Psoas muscle (tissue), 8 donors: ENCODE measurements around the gene SRXN1. TPM values are rescaled to one million over a fixed set of nuclear protein-coding genes. Genes with fewer than 3 reads are reported as not detected.

ENCODE experiments used
- ATAC-seq, 4 donors: fragments of 200-7000 bp; cut with Tn5 transposase; one replicate each; pipeline ENCODE4 v1.9.1; 2020; ENCODE audit warnings: moderate library complexity in 3 of 4, mild to moderate bottlenecking in 2 of 4
- DNase-seq, 2 donors: peaks; one replicate each; pipeline ENCODE4 v3.0.0-alpha.2; 2020
- H3K27ac ChIP-seq: fragments of 200-600 bp; one replicate; pipeline ENCODE4 v1.8.0; 2022
- H3K27me3 ChIP-seq, 3 donors: fragments of 200-600 bp in 1 of 3; one replicate each; pipeline versions ENCODE4 v1.6.1 to v1.8.0; 2013 to 2022; ENCODE audit warnings: low read length in 2 of 3, mild to moderate bottlenecking in 2 of 3, moderate library complexity in 1 of 3; ENCODE audit not compliant: insufficient read depth in 3 of 3
- H3K36me3 ChIP-seq, 2 donors: fragments of 200-600 bp in 1 of 2; one replicate each; pipeline versions ENCODE4 v1.6.1 to v1.8.0; 2013 to 2022; ENCODE audit warnings: low read depth in 1 of 2, mild to moderate bottlenecking in 1 of 2, moderate library complexity in 1 of 2; ENCODE audit not compliant: insufficient read depth in 1 of 2
- H3K4me1 ChIP-seq: fragments of 200-600 bp; one replicate; pipeline ENCODE4 v1.8.0; 2022
- H3K4me3 ChIP-seq: fragments of 200-600 bp; one replicate; pipeline ENCODE4 v1.8.0; 2022; ENCODE audit warnings: mild to moderate bottlenecking
- H3K9me3 ChIP-seq: fragments of 200-600 bp; one replicate; pipeline ENCODE4 v1.8.0; 2022
- CTCF ChIP-seq: fragments of 200-600 bp; IDR thresholded peaks from one replicate; pipeline ENCODE4 v1.8.0; 2022; ENCODE audit warnings: antibody characterized with exemption
- WGBS, 3 donors: extraction: QIAGEN DNeasy Blood & Tissue Kit; methylation state at CpG; one replicate each; pipeline versions ENCODE4 v1.1.6 to v1.1.7; 2013; 5-methylcytosine and 5-hydroxymethylcytosine counted together
- intact Hi-C, 2 donors: fragments of 100-400 bp; cut with DNase I; formaldehyde crosslinking; loops; one replicate each; pipeline versions ENCODE4 v1.11.0 to v1.14.2; 2022
- polyA plus RNA-seq, 3 donors: library from polyadenylated mRNA; stranded (reverse); fragments of 200-250 nt; gene quantifications; one replicate each; pipeline ENCODE4 v1.2.3, GENCODE V29; 2013
- total RNA-seq, 4 donors: library from RNA; stranded (reverse); fragmentation: NEBNext Ultra II Directional in 2 of 4; extraction: Animal tissue kit (Norgen Biotek cat#: 25700) in 2 of 4; gene quantifications; one replicate each; pipeline versions ENCODE4 v1.2.1 to v1.2.4, GENCODE V29; 2021 to 2023
- donor health status: healthy with polysubstance abuse.
- donor health status: DM: no; HTN: no; CAD: no; lungs with moderate emphysema.
- donor health status: Bipolar disorder and iron deficiency.
- donor health status: healthy.
- donor health status: DM: yes; HTN: yes; CAD: no.
- donor health status: DM: no; HTN: no; CAD: no.
- donor health status: DM: no; HTN: no; CAD: no.
- donor health status: DM: yes; HTN: yes; CAD: no.

Gene SRXN1
- total and polyA plus RNA-seq, 7 donors, result 30.7 to 172 (median 69.6) TPM

GRCh38 chr20:692044-692443 lies 39.0 kb upstream of the SRXN1 start:
- H3K27me3 ChIP-seq, result peaks cover 0 to 8% (median 3%) of the 10 kb centered on the region in 3 donors
- ATAC-seq (no peak), DNase-seq (no peak)
- H3K9me3 ChIP-seq, result no peaks in the 10 kb centered on the region
- no peak for TF ChIP-seq CTCF
- H3K36me3 ChIP-seq, result no peaks in the 10 kb centered on the region
- no peak overlapping the region for H3K27ac ChIP-seq
- H3K4me1 ChIP-seq, result no peaks in the 10 kb centered on the region
- 35 to 56% (median 41%) methylated on average over 1 of the region's 1 CpG for WGBS, 3 donors
- no peak overlapping the region for H3K4me3 ChIP-seq
- intact Hi-C loops, result no loop called here

DNA sequence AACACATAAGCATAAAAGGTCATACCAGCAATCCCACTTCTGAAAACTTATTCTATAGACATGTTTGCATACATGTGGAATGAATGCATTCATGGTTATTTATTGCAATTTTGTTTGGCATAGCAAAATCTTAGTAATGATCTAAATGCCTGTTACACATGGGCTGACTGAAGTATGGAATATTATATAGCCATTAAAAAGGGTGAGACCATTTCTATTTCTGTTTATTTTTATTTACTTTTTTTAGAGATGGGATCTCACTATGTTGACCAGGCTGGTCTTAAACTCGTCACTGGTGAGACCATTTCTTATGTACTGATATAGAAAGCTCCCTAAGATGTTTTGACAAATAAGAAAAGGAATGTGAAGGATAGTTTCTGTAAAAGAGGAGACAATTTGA lies 36.9 kb upstream of the SRXN1 start:
- ATAC-seq, result no peak
- no peaks in the 10 kb centered on the region for H3K4me1 ChIP-seq

GRCh38 chr20:689348-689747 lies 36.3 kb upstream of the SRXN1 start:
- no peak for ATAC-seq
- intact Hi-C loops, result no loop called here

More for the DNA sequence above, 36.9 kb upstream of the SRXN1 start:
- no peak overlapping the region for H3K27ac ChIP-seq
- DNase-seq, result no peak
- WGBS, 3 donors, result 42 to 57% (median 49%) methylated on average over 1 of the region's 1 CpG
- H3K9me3 ChIP-seq, result no peaks in the 10 kb centered on the region
- H3K4me3 ChIP-seq, result no peak overlapping the region
- TF ChIP-seq CTCF, result no peak
- no peaks in the 10 kb centered on the region for H3K36me3 ChIP-seq
- intact Hi-C loops, result no loop called here
- H3K27me3 ChIP-seq, result peaks cover 0 to 8% (median 3%) of the 10 kb centered on the region in 3 donors

DNA sequence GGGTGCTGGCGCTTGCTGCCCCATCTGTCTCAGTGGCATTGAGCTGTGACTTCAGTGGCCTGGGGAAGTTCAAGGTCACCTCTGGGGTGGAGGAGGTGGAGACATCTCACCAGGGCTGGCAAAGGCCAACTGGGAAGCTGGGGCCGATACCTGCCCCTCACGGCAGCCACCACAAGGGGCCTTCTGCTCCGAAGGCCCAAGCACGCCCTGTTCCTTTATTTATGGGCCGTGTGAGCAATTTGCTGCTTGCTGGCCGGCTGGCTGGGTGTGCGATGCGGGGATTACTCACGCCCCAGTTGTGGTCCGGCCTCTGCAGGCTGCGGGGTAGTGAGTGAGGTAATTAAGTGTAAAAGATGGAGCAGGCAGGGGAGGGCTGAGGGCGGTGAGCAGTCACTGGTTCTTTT lies 35.8 kb upstream of the SRXN1 start:
- no peaks in the 10 kb centered on the region for H3K36me3 ChIP-seq
- H3K27me3 ChIP-seq, result peaks cover 0 to 8% (median 2%) of the 10 kb centered on the region in 3 donors
- WGBS, 3 donors, result 17 to 22% (median 19%) methylated on average over 13 of the region's 13 CpGs
- ATAC-seq, result no peak
- no peaks in the 10 kb centered on the region for H3K9me3 ChIP-seq
- no peak overlapping the region for H3K4me3 ChIP-seq
- DNase-seq, result no peak
- intact Hi-C loops, result no loop called here
- no peak overlapping the region for H3K27ac ChIP-seq
- no peaks in the 10 kb centered on the region for H3K4me1 ChIP-seq
- TF ChIP-seq CTCF, result no peak

More at GRCh38 chr20:689348-689747, 36.3 kb upstream of the SRXN1 start:
- 71 to 74% (median 73%) methylated on average over 6 of the region's 6 CpGs for WGBS, 3 donors
- Histone ChIP-seq H3K27me3 (peaks cover 0 to 8% (median 3%) of the 10 kb centered on the region in 3 donors), H3K4me3 (no peak overlapping the region), H3K27ac (no peak overlapping the region), H3K9me3 (no peaks in the 10 kb centered on the region), H3K4me1 (no peaks in the 10 kb centered on the region), H3K36me3 (no peaks in the 10 kb centered on the region)
- no peak for TF ChIP-seq CTCF
- no peak for DNase-seq
